Ovary (tissue), 9 donors: Measurements from ENCODE around the gene DOCK2. TPM values are rescaled to one million over a fixed set of nuclear protein-coding genes. Genes with fewer than 3 reads are reported as not detected.

ENCODE experiments used
- DNase-seq, 5 donors: peaks; one replicate each; pipeline ENCODE4 v3.0.0-alpha.2; 2019 to 2020
- H3K27ac ChIP-seq, 2 donors: fragments of 200-600 bp; one replicate each; pipeline versions ENCODE4 v1.5.1 to v1.8.0; 2019 to 2022
- H3K27me3 ChIP-seq: fragments of 200-600 bp; one replicate; pipeline ENCODE4 v1.8.0; 2022
- H3K36me3 ChIP-seq: fragments of 200-600 bp; sonication (generic); one replicate; pipeline ENCODE4 v1.5.1; 2019
- H3K4me1 ChIP-seq: one replicate; pipeline ENCODE4 v1.8.1; 2013; ENCODE audit warnings: mild to moderate bottlenecking, moderate library complexity; ENCODE audit not compliant: insufficient read depth
- H3K4me3 ChIP-seq: fragments of 200-600 bp; sonication (generic); one replicate; pipeline ENCODE4 v1.5.1; 2017
- H3K9me3 ChIP-seq, 2 donors: fragments of 200-600 bp in 1 of 2; sonication (generic) in 1 of 2; one replicate each; pipeline versions ENCODE4 v1.5.1 to v1.8.1; 2013 to 2019; ENCODE audit warnings: mild to moderate bottlenecking in 1 of 2, moderate library complexity in 1 of 2
- CTCF ChIP-seq, 3 donors: fragments of 450-650 bp in 2 of 3; fragments of 200-600 bp in 1 of 3; IDR thresholded peaks; one replicate each; pipeline versions ENCODE4 v1.5.1 to v1.8.0; 2016 to 2022; ENCODE audit warnings: antibody characterized with exemption in 3 of 3, mild to moderate bottlenecking in 1 of 3
- EP300 ChIP-seq: sonication (generic); formaldehyde crosslinking; IDR thresholded peaks from one replicate; pipeline ENCODE4 v1.6.1; 2017; ENCODE audit warnings: antibody characterized with exemption
- POLR2A ChIP-seq: fragments of 450-650 bp; IDR thresholded peaks from one replicate; pipeline ENCODE4 v1.6.1; 2017; ENCODE audit warnings: antibody characterized with exemption, mild to moderate bottlenecking, moderate library complexity
- WGBS, 3 donors: extraction: QIAGEN DNeasy Blood & Tissue Kit in 1 of 3; methylation state at CpG; one replicate each; pipeline versions ENCODE4 v1.1.5 to v1.1.7; 2013 to 2017; 5-methylcytosine and 5-hydroxymethylcytosine counted together
- intact Hi-C, 4 donors: fragments of 100-400 bp; cut with DNase I; formaldehyde crosslinking; loops; one replicate each; pipeline versions ENCODE4 v1.11.0 to v1.15.1; 2022 to 2023
- polyA plus RNA-seq, 2 donors: library from polyadenylated mRNA; stranded (reverse); fragments of 200-250 nt in 1 of 2; fragments of 350-450 nt in 1 of 2; fragmentation: Illumina TruSeq in 1 of 2; extraction: RNeasy Lipid Tissue Mini Kit (QIAGEN cat#74804) in 1 of 2; gene quantifications; one replicate each; pipeline ENCODE4 v1.2.3, GENCODE V29; 2013 to 2014
- total RNA-seq, 7 donors: library from RNA; depleted of rRNA in 2 of 7; stranded (reverse); fragments of >200 nt in 2 of 7; fragmentation: NEBNext Ultra II Directional in 3 of 7; extraction: Animal tissue kit (Norgen Biotek cat#: 25700) in 3 of 7; gene quantifications; one replicate each; pipeline versions ENCODE4 v1.1.0 to v1.2.4, GENCODE V29; 2016 to 2023
- donor health status: DM: no; HTN: no; CAD: no; lungs with moderate emphysema.
- donor health status: DM: no; HTN: no; CAD: no.
- donor health status: Bipolar disorder and iron deficiency.
- donor health status: DM: yes; HTN: yes; CAD: no.
- donor health status: DM: no; HTN: no; CAD: no.
- donor health status: DM: yes; HTN: yes; CAD: no.

The DOCK2 gene
- total and polyA plus RNA-seq, 9 donors = 1.3 to 10.2 (median 5.4) TPM

GRCh38 chr5:170011751-170012150, 374.7 kb downstream of the DOCK2 start:
- Histone ChIP-seq H3K27me3 (no peaks in the 10 kb centered on the region), H3K4me3 (no peak overlapping the region), H3K9me3 (no peaks in the 10 kb centered on the region), H3K36me3 (no peaks in the 10 kb centered on the region), H3K27ac (no peak overlapping the region), H3K4me1 (no peaks in the 10 kb centered on the region)
- WGBS, 3 donors = 71 to 89% (median 80%) methylated on average over 2 of the region's 2 CpGs
- intact Hi-C loops = no loop called here
- TF ChIP-seq POLR2A (no peak), EP300 (no peak), CTCF (IDR thresholded peaks at IDR 0.05) (no peak)
- no peak for DNase-seq

GRCh38 chr5:170012622-170013021, 375.5 kb downstream of the DOCK2 start:
- intact Hi-C loops = no loop called here
- H3K9me3 ChIP-seq = no peaks in the 10 kb centered on the region
- H3K4me1 ChIP-seq = no peaks in the 10 kb centered on the region
- no peak overlapping the region for H3K4me3 ChIP-seq
- WGBS, 3 donors = 48 to 49% (median 48%) methylated on average over 11 of the region's 11 CpGs
- H3K27ac ChIP-seq = no peak overlapping the region
- TF ChIP-seq EP300 (no peak), CTCF (IDR thresholded peaks at IDR 0.05) (no peak), POLR2A (no peak)
- no peaks in the 10 kb centered on the region for H3K36me3 ChIP-seq
- no peaks in the 10 kb centered on the region for H3K27me3 ChIP-seq
- DNase-seq = no peak

- Histone ChIP-seq H3K4me3 (no peak overlapping the region), H3K9me3 (no peaks in the 10 kb centered on the region), H3K27ac (no peak overlapping the region), H3K4me1 (no peaks in the 10 kb centered on the region), H3K36me3 (no peaks in the 10 kb centered on the region), H3K27me3 (no peaks in the 10 kb centered on the region)
- 69 to 83% (median 80%) methylated on average over 3 of the region's 3 CpGs for WGBS, 3 donors
- intact Hi-C loops = no loop called here
- TF ChIP-seq POLR2A = no peak
- TF ChIP-seq EP300 = no peak
- TF ChIP-seq CTCF (IDR thresholded peaks at IDR 0.05) = no peak
- no peak for DNase-seq
Measured at GRCh38 chr5:170020423-170020822, 383.3 kb downstream of the DOCK2 start.

GRCh38 chr5:170021506-170021905, 384.4 kb downstream of the DOCK2 start:
- Histone ChIP-seq H3K9me3 (no peaks in the 10 kb centered on the region), H3K36me3 (no peaks in the 10 kb centered on the region), H3K27me3 (no peaks in the 10 kb centered on the region), H3K4me3 (no peak overlapping the region), H3K27ac (no peak overlapping the region), H3K4me1 (no peaks in the 10 kb centered on the region)
- 27 to 50% (median 31%) methylated on average over 8 of the region's 8 CpGs for WGBS, 3 donors
- intact Hi-C loops = no loop called here
- no peak for DNase-seq
- no peak for TF ChIP-seq CTCF (IDR thresholded peaks at IDR 0.05)

- no peaks in the 10 kb centered on the region for H3K27me3 ChIP-seq
- no peaks in the 10 kb centered on the region for H3K9me3 ChIP-seq
- WGBS, 3 donors = 83 to 88% (median 86%) methylated on average over 8 of the region's 8 CpGs
- no peak overlapping the region for H3K4me3 ChIP-seq
- H3K27ac ChIP-seq = no peak overlapping the region
- H3K36me3 ChIP-seq = no peaks in the 10 kb centered on the region
- no peak for TF ChIP-seq POLR2A
- no peak for TF ChIP-seq EP300
- no peaks in the 10 kb centered on the region for H3K4me1 ChIP-seq
- intact Hi-C loops = no loop called here
- DNase-seq = no peak
Measured at GRCh38 chr5:170025853-170026252, 388.8 kb downstream of the DOCK2 start.
